ENCODE data around the gene SLC35E2B.

GRCh38 chr1:1684031-1684681, 8.4 kb downstream of the SLC35E2B start:
- no peak for TF ChIP-seq POLR2AphosphoS5 (IDR thresholded peaks at IDR 0.05; ENCODE audit: low read depth, low read length)
- TF ChIP-seq POLR2A (IDR thresholded peaks at IDR 0.05; ENCODE audit: low read depth, low read length), result no peak

All from GM12892 (cell line).